SK-N-SH treated with all-trans-retinoic acid at 6 μM for 48 hours (cell line): ENCODE measurements around the gene PPARG.

Experiments used
- ATAC-seq: fragments of 200-7000 bp; cut with Tn5 transposase; 3 replicates; pipeline ENCODE4 v1.9.1; 2020; ENCODE audit warnings: mild to moderate bottlenecking, moderate library complexity
- ARNTL ChIP-seq: fragments of 450-650 bp; formaldehyde crosslinking; IDR thresholded peaks from 2 replicates; pipeline ENCODE4 v1.5.0; 2020; ENCODE audit warnings: low read depth, mild to moderate bottlenecking, moderate library complexity, borderline replicate concordance
- BACH2 ChIP-seq: fragments of 250-450 bp; sonication (Bioruptor Pico); IDR thresholded peaks from 2 replicates; pipeline ENCODE4 v1.9.0; 2021; ENCODE audit warnings: mild to moderate bottlenecking, borderline replicate concordance
- ESRRG ChIP-seq: fragments of 250-450 bp; sonication (Bioruptor Pico); IDR thresholded peaks from 2 replicates; pipeline ENCODE4 v1.6.1; 2021; ENCODE audit warnings: mild to moderate bottlenecking
- PPARA ChIP-seq: fragments of 250-450 bp; sonication (Bioruptor Pico); IDR thresholded peaks from 2 replicates; pipeline ENCODE4 v1.5.0; 2020; ENCODE audit warnings: mild to moderate bottlenecking, borderline replicate concordance
- RARB ChIP-seq: fragments of 250-450 bp; sonication (Bioruptor Pico); IDR thresholded peaks from 2 replicates; pipeline ENCODE4 v1.8.0; 2021; ENCODE audit warnings: mild to moderate bottlenecking, moderate library complexity
- SNAI2 ChIP-seq: fragments of 250-450 bp; sonication (Bioruptor Pico); IDR thresholded peaks from 2 replicates; pipeline ENCODE4 v1.5.0; 2020; ENCODE audit warnings: mild to moderate bottlenecking, moderate library complexity
- TCF4 ChIP-seq: fragments of 250-450 bp; sonication (Bioruptor Pico); IDR thresholded peaks from 2 replicates; pipeline ENCODE4 v1.8.0; 2021; ENCODE audit warnings: mild to moderate bottlenecking, moderate library complexity, borderline replicate concordance
- ZFP3 ChIP-seq: fragments of 250-450 bp; sonication (Bioruptor Pico); IDR thresholded peaks from 2 replicates; pipeline ENCODE4 v1.5.0; 2020; ENCODE audit warnings: mild to moderate bottlenecking, moderate library complexity
- ZNF70 ChIP-seq: fragments of 450-650 bp; formaldehyde crosslinking; IDR thresholded peaks from 2 replicates; pipeline ENCODE4 v1.5.0; 2020; ENCODE audit warnings: mild to moderate bottlenecking, moderate library complexity
- ZNF8 ChIP-seq: fragments of 450-650 bp; formaldehyde crosslinking; IDR thresholded peaks from 2 replicates; pipeline ENCODE4 v1.5.0; 2020; ENCODE audit warnings: mild to moderate bottlenecking, moderate library complexity
- TF ChIP-seq, protein P1 (sequence below): fragments of 250-450 bp; sonication (Bioruptor Pico); IDR thresholded peaks from 2 replicates; pipeline ENCODE4 v1.5.1; 2020; ENCODE audit warnings: low read depth, mild to moderate bottlenecking, moderate library complexity
- TF ChIP-seq, protein P2 (sequence below): fragments of 250-450 bp; sonication (Bioruptor Pico); IDR thresholded peaks from 2 replicates; pipeline ENCODE4 v1.5.0; 2020; ENCODE audit warnings: mild to moderate bottlenecking, moderate library complexity
- TF ChIP-seq, protein P3 (sequence below): fragments of 250-450 bp; sonication (Bioruptor Pico); IDR thresholded peaks from 2 replicates; pipeline ENCODE4 v1.5.1; 2021; ENCODE audit warnings: mild to moderate bottlenecking, moderate library complexity
- TF ChIP-seq, protein P4 (sequence below): fragments of 250-450 bp; sonication (Bioruptor Pico); IDR thresholded peaks from 2 replicates; pipeline ENCODE4 v1.8.0; 2020; ENCODE audit warnings: mild to moderate bottlenecking, moderate library complexity, borderline replicate concordance
- TF ChIP-seq, protein P5 (sequence below): fragments of 250-450 bp; sonication (Bioruptor Pico); IDR thresholded peaks from 2 replicates; pipeline ENCODE4 v1.8.0; 2021; ENCODE audit warnings: low read depth, mild to moderate bottlenecking, moderate library complexity, borderline replicate concordance

Gene PPARG

DNA sequence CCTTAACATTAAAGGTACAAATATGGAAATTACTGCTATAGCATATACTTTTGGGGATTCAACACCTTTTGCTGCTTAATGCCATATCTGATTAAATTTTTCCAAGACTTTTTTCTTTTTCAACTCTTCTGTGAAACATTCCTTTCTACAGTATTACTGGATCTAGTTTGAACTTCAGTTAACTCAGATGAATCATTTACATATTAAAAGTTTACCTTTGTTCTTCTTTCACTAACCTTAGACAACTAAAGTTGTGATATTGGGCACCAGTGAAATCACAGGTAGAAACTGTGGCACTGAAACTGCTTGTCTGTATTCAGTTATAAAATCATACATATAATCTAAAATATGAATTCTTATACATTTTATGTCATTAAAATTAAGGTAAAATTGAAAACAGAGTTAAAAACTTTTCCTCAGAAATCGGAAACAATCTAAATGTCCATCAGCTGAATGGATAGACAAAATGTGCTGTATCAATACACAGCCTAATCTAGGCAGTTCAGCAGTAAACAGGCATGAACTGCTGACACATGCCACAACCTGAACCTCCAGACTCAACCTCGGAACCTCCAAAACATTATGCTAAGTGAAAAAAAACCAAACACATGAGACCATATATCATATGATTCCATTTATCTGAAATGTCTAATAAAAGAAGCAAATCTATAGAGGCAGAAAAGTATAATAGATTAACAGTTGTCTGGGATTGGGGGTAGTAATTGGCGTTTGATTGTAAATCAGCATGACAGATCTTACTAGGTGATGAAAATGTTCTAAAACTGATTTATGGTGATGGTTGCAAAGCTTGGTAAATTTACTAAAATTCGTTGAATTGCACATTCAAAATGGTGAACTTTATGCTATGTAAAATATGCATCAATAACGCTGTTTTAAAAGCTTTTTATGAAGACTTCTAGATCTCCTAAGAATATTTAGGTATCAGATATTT lies 50.0 kb downstream of the PPARG start:
- TF ChIP-seq ZFP3 (CRISPR knock-in tag) (no peak), TCF4 (CRISPR knock-in tag) (no peak), SNAI2 (no peak), BACH2 (CRISPR knock-in tag) (no peak), PPARA (no peak)
- TF ChIP-seq, protein P1, sequence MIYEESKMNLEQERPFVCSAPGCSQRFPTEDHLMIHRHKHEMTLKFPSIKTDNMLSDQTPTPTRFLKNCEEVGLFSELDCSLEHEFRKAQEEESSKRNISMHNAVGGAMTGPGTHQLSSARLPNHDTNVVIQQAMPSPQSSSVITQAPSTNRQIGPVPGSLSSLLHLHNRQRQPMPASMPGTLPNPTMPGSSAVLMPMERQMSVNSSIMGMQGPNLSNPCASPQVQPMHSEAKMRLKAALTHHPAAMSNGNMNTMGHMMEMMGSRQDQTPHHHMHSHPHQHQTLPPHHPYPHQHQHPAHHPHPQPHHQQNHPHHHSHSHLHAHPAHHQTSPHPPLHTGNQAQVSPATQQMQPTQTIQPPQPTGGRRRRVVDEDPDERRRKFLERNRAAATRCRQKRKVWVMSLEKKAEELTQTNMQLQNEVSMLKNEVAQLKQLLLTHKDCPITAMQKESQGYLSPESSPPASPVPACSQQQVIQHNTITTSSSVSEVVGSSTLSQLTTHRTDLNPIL = no peak
- TF ChIP-seq, protein P2, sequence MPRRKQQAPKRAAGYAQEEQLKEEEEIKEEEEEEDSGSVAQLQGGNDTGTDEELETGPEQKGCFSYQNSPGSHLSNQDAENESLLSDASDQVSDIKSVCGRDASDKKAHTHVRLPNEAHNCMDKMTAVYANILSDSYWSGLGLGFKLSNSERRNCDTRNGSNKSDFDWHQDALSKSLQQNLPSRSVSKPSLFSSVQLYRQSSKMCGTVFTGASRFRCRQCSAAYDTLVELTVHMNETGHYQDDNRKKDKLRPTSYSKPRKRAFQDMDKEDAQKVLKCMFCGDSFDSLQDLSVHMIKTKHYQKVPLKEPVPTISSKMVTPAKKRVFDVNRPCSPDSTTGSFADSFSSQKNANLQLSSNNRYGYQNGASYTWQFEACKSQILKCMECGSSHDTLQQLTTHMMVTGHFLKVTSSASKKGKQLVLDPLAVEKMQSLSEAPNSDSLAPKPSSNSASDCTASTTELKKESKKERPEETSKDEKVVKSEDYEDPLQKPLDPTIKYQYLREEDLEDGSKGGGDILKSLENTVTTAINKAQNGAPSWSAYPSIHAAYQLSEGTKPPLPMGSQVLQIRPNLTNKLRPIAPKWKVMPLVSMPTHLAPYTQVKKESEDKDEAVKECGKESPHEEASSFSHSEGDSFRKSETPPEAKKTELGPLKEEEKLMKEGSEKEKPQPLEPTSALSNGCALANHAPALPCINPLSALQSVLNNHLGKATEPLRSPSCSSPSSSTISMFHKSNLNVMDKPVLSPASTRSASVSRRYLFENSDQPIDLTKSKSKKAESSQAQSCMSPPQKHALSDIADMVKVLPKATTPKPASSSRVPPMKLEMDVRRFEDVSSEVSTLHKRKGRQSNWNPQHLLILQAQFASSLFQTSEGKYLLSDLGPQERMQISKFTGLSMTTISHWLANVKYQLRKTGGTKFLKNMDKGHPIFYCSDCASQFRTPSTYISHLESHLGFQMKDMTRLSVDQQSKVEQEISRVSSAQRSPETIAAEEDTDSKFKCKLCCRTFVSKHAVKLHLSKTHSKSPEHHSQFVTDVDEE (CRISPR knock-in tag) = no peak
- TF ChIP-seq, protein P3, sequence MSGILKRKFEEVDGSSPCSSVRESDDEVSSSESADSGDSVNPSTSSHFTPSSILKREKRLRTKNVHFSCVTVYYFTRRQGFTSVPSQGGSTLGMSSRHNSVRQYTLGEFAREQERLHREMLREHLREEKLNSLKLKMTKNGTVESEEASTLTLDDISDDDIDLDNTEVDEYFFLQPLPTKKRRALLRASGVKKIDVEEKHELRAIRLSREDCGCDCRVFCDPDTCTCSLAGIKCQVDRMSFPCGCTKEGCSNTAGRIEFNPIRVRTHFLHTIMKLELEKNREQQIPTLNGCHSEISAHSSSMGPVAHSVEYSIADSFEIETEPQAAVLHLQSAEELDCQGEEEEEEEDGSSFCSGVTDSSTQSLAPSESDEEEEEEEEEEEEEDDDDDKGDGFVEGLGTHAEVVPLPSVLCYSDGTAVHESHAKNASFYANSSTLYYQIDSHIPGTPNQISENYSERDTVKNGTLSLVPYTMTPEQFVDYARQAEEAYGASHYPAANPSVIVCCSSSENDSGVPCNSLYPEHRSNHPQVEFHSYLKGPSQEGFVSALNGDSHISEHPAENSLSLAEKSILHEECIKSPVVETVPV (CRISPR knock-in tag) = no peak
- TF ChIP-seq, protein P4, sequence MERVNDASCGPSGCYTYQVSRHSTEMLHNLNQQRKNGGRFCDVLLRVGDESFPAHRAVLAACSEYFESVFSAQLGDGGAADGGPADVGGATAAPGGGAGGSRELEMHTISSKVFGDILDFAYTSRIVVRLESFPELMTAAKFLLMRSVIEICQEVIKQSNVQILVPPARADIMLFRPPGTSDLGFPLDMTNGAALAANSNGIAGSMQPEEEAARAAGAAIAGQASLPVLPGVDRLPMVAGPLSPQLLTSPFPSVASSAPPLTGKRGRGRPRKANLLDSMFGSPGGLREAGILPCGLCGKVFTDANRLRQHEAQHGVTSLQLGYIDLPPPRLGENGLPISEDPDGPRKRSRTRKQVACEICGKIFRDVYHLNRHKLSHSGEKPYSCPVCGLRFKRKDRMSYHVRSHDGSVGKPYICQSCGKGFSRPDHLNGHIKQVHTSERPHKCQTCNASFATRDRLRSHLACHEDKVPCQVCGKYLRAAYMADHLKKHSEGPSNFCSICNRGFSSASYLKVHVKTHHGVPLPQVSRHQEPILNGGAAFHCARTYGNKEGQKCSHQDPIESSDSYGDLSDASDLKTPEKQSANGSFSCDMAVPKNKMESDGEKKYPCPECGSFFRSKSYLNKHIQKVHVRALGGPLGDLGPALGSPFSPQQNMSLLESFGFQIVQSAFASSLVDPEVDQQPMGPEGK = no peak

DNA sequence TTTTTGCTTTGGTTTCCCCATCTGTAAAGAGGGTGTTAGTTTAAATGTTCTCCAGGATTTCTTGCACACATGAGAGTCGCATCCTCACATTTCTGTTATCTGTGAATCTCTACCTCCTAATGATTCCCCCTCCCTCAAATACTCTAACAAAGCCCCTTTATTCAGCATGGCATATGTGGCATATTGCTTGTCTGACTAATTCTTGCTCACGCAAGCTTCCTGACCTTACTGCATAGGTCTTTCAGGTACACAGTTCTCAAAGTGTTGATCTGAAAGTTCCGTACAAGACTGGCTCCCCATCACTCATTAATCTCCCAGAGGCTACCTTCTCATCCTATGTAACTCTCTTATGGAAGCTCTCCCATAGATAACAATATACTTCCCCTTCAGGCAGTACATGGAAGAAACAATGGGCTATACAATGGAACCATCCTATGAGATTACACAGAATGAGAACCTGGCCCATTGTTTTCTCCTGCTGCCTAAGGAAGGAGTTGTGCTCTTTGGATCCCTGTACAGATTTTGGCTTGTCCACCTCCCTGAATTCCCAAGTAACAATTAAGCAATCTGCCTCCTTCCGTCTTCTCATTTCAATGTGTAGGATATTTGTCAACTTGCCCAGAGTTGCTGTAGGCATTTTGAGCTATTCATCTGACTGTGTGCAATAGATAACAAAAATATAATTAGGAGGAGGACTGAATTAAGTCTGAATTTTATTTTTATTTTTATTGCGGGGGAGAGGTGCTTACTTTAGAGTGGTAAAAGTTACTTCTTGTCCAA lies 51.0 kb downstream of the PPARG start:
- TF ChIP-seq TCF4 (CRISPR knock-in tag) (no peak), ZNF8 (CRISPR knock-in tag) (no peak), ESRRG (CRISPR knock-in tag) (no peak), ARNTL (CRISPR knock-in tag) (no peak)
- TF ChIP-seq, protein P4 = no peak
- TF ChIP-seq, protein P5, sequence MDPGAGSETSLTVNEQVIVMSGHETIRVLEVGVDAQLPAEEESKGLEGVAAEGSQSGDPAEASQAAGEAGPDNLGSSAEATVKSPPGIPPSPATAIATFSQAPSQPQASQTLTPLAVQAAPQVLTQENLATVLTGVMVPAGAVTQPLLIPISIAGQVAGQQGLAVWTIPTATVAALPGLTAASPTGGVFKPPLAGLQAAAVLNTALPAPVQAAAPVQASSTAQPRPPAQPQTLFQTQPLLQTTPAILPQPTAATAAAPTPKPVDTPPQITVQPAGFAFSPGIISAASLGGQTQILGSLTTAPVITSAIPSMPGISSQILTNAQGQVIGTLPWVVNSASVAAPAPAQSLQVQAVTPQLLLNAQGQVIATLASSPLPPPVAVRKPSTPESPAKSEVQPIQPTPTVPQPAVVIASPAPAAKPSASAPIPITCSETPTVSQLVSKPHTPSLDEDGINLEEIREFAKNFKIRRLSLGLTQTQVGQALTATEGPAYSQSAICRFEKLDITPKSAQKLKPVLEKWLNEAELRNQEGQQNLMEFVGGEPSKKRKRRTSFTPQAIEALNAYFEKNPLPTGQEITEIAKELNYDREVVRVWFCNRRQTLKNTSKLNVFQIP (CRISPR knock-in tag) = no peak
- ATAC-seq = no peak

More for the DNA sequence above, 50.0 kb downstream of the PPARG start:
- ATAC-seq = no peak

DNA sequence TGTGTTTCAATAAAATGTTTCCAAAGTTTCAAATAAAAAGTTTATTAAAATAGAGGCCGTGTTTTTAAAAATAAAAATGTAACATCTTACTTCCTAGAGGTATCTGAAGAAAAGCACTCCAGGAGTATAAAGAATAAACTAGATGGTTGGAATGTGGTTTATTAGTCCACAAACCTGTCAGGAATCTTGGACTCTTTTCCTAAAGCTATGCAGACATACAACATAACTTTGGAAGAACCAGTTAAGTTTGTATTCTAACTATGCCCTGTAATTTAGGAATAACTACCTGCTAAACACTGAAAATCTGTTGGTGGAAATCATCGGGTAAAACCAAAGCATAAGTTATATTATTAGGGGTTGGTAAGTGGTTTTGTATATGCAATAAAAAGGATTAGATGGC lies 51.6 kb downstream of the PPARG start:
- no peak for ATAC-seq

More for the DNA sequence above, 51.6 kb downstream of the PPARG start:
- TF ChIP-seq RARB (CRISPR knock-in tag) (no peak), ZNF70 (no peak), ARNTL (CRISPR knock-in tag) (no peak)
- TF ChIP-seq, protein P1 = no peak
- TF ChIP-seq, protein P4 = no peak
